Gastroesophageal sphincter (tissue), 4 donors: ENCODE measurements around the gene MPST. TPM values are rescaled to one million over a fixed set of nuclear protein-coding genes. Genes with fewer than 3 reads are reported as not detected.

ENCODE experiments used
- ATAC-seq: fragments of 150-250 bp; one replicate; pipeline ENCODE4 v1.9.1; 2016; ENCODE audit warnings: mild to moderate bottlenecking, moderate library complexity
- H3K27ac ChIP-seq, 4 donors: fragments of 200-600 bp; sonication (generic) in 3 of 4; 1 replicate in 3 of 4; 2 replicates in 1 of 4; pipeline ENCODE4 v1.5.1; 2016 to 2019
- H3K27me3 ChIP-seq: fragments of 200-600 bp; sonication (generic); one replicate; pipeline ENCODE4 v1.5.1; 2019
- H3K36me3 ChIP-seq, 2 donors: fragments of 200-600 bp; sonication (generic); one replicate each; pipeline ENCODE4 v1.5.1; 2019; ENCODE audit warnings: control low read depth in 1 of 2
- H3K4me1 ChIP-seq, 3 donors: fragments of 200-600 bp; sonication (generic); 1 replicate in 2 of 3; 2 replicates in 1 of 3; pipeline ENCODE4 v1.5.1; 2016 to 2019; ENCODE audit warnings: control low read depth in 2 of 3
- H3K4me3 ChIP-seq, 2 donors: fragments of 200-600 bp; sonication (generic); one replicate each; pipeline ENCODE4 v1.5.1; 2019; ENCODE audit warnings: mild to moderate bottlenecking in 1 of 2, moderate library complexity in 1 of 2
- H3K9me3 ChIP-seq, 3 donors: fragments of 200-600 bp; sonication (generic); one replicate each; pipeline ENCODE4 v1.5.1; 2017 to 2019; ENCODE audit warnings: control low read depth in 2 of 3
- CTCF ChIP-seq, 4 experiments: fragments of 200-600 bp in 2 of 4; fragments of 450-650 bp in 2 of 4; sonication (generic) in 1 of 4; IDR thresholded peaks; one replicate each; pipeline ENCODE4 v1.5.1; 2017 to 2019; ENCODE audit warnings: antibody characterized with exemption in 4 of 4, mild to moderate bottlenecking in 2 of 4, moderate library complexity in 2 of 4
- EP300 ChIP-seq: sonication (generic); formaldehyde crosslinking; IDR thresholded peaks from one replicate; pipeline ENCODE4 v1.6.1; 2017; ENCODE audit warnings: antibody characterized with exemption, mild to moderate bottlenecking
- POLR2A ChIP-seq, 2 donors: fragments of 450-650 bp; IDR thresholded peaks; one replicate each; pipeline ENCODE4 v1.6.1; 2017; ENCODE audit warnings: antibody characterized with exemption in 2 of 2, mild to moderate bottlenecking in 2 of 2, moderate library complexity in 1 of 2
- POLR2AphosphoS5 ChIP-seq: sonication (generic); formaldehyde crosslinking; IDR thresholded peaks from one replicate; pipeline ENCODE4 v1.6.1; 2017; ENCODE audit warnings: antibody characterized with exemption
- WGBS, 2 donors: methylation state at CpG; one replicate each; pipeline ENCODE4 v1.1.5; 2018; ENCODE audit warnings: low coverage in 1 of 2; 5-methylcytosine and 5-hydroxymethylcytosine counted together
- total RNA-seq, 4 donors: library from RNA; depleted of rRNA; stranded (reverse); fragments of >200 nt; gene quantifications; one replicate each; pipeline ENCODE4 v1.1.0, GENCODE V29; 2016

Gene MPST
- total RNA-seq, 4 donors from 2014 or later = 102 to 144 (median 113) TPM

- Histone ChIP-seq H3K27ac (no peak overlapping the region), H3K27me3 (peaks cover 53% of the 10 kb centered on the region), H3K4me1 (no peaks in the 10 kb centered on the region), H3K9me3 (peaks cover 0 to 7% (median 0%) of the 10 kb centered on the region in 3 donors), H3K4me3 (no peak overlapping the region), H3K36me3 (no peaks in the 10 kb centered on the region)
- TF ChIP-seq POLR2A (IDR thresholded peaks at IDR 0.05) (no peak), POLR2AphosphoS5 (no peak), EP300 (no peak), CTCF (IDR thresholded peaks at IDR 0.05) (no peak)
- ATAC-seq = no peak
- WGBS, 2 donors = 36 to 49% methylated on average over 2 to 6 of the region's 6 CpGs
These were observed 28.3 kb upstream of the MPST start for GRCh38 chr22:36991206-36991605.

GRCh38 chr22:36997746-36998145, 21.8 kb upstream of the MPST start:
- peaks cover 42% of the 10 kb centered on the region for H3K27me3 ChIP-seq
- WGBS, 2 donors = 83 to 85% methylated on average over 2 of the region's 2 CpGs
- H3K4me1 ChIP-seq = no peaks in the 10 kb centered on the region
- H3K4me3 ChIP-seq = no peak overlapping the region
- ATAC-seq = no peak
- no peak for TF ChIP-seq POLR2AphosphoS5
- no peak overlapping the region for H3K27ac ChIP-seq
- no peaks in the 10 kb centered on the region for H3K36me3 ChIP-seq
- H3K9me3 ChIP-seq = no peaks in the 10 kb centered on the region

- TF ChIP-seq CTCF (IDR thresholded peaks at IDR 0.05) (no peak), POLR2A (IDR thresholded peaks at IDR 0.05) (no peak), POLR2AphosphoS5 (no peak), EP300 (no peak)
- H3K4me3 ChIP-seq = no peak overlapping the region
- peaks cover 45% of the 10 kb centered on the region for H3K27me3 ChIP-seq
- H3K4me1 ChIP-seq = no peaks in the 10 kb centered on the region
- no peak for ATAC-seq
- no peak overlapping the region for H3K27ac ChIP-seq
- WGBS, 2 donors = 60 to 90% methylated on average over 2 to 7 of the region's 9 CpGs
- H3K9me3 ChIP-seq = no peaks in the 10 kb centered on the region
- H3K36me3 ChIP-seq = no peaks in the 10 kb centered on the region
These were observed 20.8 kb upstream of the MPST start for GRCh38 chr22:36998620-36999351.

GRCh38 chr22:36999463-36999862, 20.1 kb upstream of the MPST start:
- H3K4me3 ChIP-seq = no peak overlapping the region

More at GRCh38 chr22:36999463-36999862, 20.1 kb upstream of the MPST start:
- Histone ChIP-seq H3K4me1 (no peaks in the 10 kb centered on the region), H3K27ac (no peak overlapping the region), H3K9me3 (no peaks in the 10 kb centered on the region), H3K36me3 (no peaks in the 10 kb centered on the region), H3K27me3 (peaks cover 52% of the 10 kb centered on the region)
- TF ChIP-seq POLR2A (IDR thresholded peaks at IDR 0.05) (no peak), CTCF (IDR thresholded peaks at IDR 0.05) (no peak), EP300 (no peak), POLR2AphosphoS5 (no peak)
- 77 to 78% methylated on average over 3 of the region's 4 CpGs for WGBS, 2 donors
- no peak for ATAC-seq
